NT2/D1 (cell line): ENCODE measurements around the gene ZCCHC3.

Experiments
- DNase-seq: peaks from one replicate; pipeline ENCODE4 v3.0.0-alpha.2; 2011; ENCODE audit warnings: low read depth, low spot score
- H3K27me3 ChIP-seq: 2 replicates; pipeline ENCODE4 v1.6.0; 2011; ENCODE audit warnings: mild to moderate bottlenecking; ENCODE audit not compliant: insufficient read length, insufficient read depth
- H3K36me3 ChIP-seq: 2 replicates; pipeline ENCODE4 v1.6.1; 2011; ENCODE audit warnings: mild to moderate bottlenecking, low read length, mixed read lengths; ENCODE audit not compliant: insufficient read depth, insufficient read length
- H3K4me1 ChIP-seq: 2 replicates; pipeline ENCODE4 v1.5.1; 2011; ENCODE audit not compliant: insufficient read depth, insufficient read length
- H3K4me3 ChIP-seq: 2 replicates; pipeline ENCODE4 v1.5.1; 2011; ENCODE audit warnings: low read depth; ENCODE audit not compliant: insufficient read length
- H3K9ac ChIP-seq: 2 replicates; pipeline ENCODE4 v1.6.0; 2011; ENCODE audit warnings: low read depth; ENCODE audit not compliant: insufficient read length
- H3K9me3 ChIP-seq: 2 replicates; pipeline ENCODE4 v1.5.1; 2011; ENCODE audit warnings: mild to moderate bottlenecking, low read length; ENCODE audit not compliant: insufficient read depth
- SUZ12 ChIP-seq: IDR thresholded peaks from 2 replicates; pipeline ENCODE4 v1.6.1; 2011; ENCODE audit not compliant: insufficient read length, insufficient read depth; ENCODE audit errors: extremely low read depth
- YY1 ChIP-seq: IDR thresholded peaks from 2 replicates; pipeline ENCODE4 v1.6.1; 2011; ENCODE audit not compliant: insufficient read length, insufficient read depth
- ZNF274 ChIP-seq: IDR thresholded peaks from 2 replicates; pipeline ENCODE4 v1.6.1; 2011; ENCODE audit warnings: mild to moderate bottlenecking, low read depth, low read length

Gene ZCCHC3

DNA sequence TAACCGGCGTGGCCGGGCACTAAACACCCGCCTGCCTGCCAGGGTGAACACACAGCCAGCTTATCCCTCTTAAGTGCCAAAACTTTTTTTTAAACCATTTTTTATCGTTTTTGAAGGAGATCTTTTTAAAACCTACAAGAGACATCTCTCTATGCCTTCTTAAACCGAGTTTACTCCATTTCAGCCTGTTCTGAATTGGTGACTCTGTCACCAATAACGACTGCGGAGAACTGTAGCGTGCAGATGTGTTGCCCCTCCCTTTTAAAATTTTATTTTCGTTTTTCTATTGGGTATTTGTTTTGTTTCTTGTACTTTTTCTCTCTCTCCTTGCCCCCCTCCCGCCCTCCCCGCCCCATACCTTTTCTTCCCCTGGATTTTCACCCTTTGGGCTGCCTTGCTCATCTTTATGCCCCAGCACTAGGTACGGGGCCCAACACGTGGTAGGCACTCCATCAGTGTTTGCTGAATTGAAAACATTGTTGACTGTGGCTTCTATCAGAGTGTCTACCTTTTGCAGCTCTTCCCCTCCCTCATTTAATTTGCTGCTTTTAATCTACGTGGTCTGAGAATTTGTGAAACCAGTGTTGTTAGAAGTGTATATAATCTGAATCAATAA lies 1.5 kb downstream of the ZCCHC3 start:
- H3K36me3 ChIP-seq = peaks cover 13% of the 10 kb centered on the region
- TF ChIP-seq SUZ12 (no peak), YY1 (no peak), ZNF274 (no peak)
- peaks cover 17% of the 10 kb centered on the region for H3K27me3 ChIP-seq
- H3K4me3 ChIP-seq = peak overlapping the region; percentile 86
- no peak for DNase-seq
- peaks cover 2% of the 10 kb centered on the region for H3K4me1 ChIP-seq
- peaks cover 13% of the 10 kb centered on the region; the same call in 1 of the 2 replicates for H3K9me3 ChIP-seq
- peak overlapping the region; percentile 97 for H3K9ac ChIP-seq

DNA sequence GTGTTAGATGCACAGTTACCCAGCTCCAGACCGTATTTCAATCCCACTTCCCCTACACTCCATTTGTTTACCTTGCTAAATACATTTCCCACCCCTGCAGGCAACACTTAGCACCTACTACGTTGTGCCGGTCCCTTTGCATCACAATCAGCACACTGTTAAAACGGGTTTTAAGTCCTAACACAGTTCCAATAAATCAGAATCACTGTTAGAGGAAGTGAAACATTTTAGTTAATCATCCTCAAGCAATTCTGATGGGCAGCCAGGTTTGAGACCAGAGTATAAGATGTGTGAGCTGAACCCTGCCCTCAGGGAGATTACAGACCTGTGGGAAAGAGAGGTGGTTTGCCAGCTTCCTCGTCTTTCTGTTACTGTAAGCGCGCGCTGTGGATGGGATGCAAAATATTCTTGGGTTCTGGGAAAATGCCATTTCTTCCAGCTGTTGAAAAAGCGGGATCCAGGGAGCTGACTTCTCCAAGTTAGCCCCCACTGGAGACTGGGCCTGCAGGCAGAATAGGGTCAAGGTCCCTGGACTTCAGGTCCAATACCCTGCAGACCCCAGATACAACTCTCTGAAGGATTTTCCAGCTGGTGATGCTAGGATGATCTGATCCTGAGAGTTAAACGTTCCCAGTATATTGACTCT lies 3.1 kb downstream of the ZCCHC3 start:
- H3K4me1 ChIP-seq = peaks cover 2% of the 10 kb centered on the region
- H3K4me3 ChIP-seq = peak overlapping the region; percentile 9
- H3K9me3 ChIP-seq = peaks cover 13% of the 10 kb centered on the region; the same call in 1 of the 2 replicates
- H3K36me3 ChIP-seq = peaks cover 13% of the 10 kb centered on the region
- H3K9ac ChIP-seq = peak overlapping the region; percentile 52
- peaks cover 6% of the 10 kb centered on the region for H3K27me3 ChIP-seq
- TF ChIP-seq SUZ12 (no peak), YY1 (no peak), ZNF274 (no peak)
- no peak for DNase-seq

DNA sequence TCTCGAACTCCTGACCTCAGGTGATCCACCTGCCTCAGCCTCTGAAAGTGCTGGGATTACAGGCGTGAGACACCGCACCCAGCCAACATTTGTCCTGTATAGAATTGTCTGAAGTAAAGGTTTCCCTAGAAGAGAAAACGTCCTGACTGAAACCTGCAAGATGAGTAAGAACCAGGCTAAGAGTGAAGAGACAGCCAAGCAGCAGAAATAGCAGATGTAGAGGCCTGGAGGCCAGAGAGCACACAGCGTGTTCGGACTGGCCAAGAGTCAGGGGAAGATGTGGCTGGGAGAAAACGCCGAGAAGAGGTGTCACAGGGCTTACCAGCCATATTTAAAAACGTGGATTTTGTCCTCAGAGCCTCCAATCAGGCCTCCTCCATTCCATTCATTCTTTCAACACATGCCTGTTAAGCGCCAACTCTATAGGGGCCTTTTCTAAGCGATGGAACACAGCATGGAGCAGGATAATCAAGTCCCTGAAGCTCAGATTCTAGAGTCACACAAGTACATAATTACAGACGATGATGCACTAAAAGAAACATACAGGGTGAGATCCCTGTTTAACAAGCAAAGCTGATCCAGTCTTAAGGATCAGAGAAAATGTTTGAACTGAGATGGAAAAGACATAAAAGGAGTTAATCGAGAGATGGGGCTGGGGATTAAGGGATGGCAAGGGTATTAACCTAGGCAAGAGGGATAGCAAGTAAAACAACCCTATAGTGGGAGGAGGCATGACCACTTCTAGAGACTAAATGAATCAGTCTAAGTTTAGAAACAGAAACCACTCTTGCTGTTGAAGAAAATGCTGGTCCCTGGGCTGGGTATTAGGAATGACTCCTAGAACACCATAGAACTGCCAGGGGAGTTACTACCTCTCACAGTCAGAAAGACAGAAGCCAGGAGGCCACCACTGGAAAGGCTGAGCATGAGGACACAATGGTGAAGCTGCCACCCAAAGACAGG lies 4.8 kb downstream of the ZCCHC3 start:
- Histone ChIP-seq H3K4me1 (peaks cover 2% of the 10 kb centered on the region), H3K4me3 (no peak overlapping the region), H3K9ac (no peak overlapping the region), H3K27me3 (no peaks in the 10 kb centered on the region), H3K36me3 (peaks cover 13% of the 10 kb centered on the region), H3K9me3 (peaks cover 13% of the 10 kb centered on the region; the same call in 1 of the 2 replicates)
- TF ChIP-seq ZNF274 (no peak), YY1 (no peak), SUZ12 (no peak)
- no peak for DNase-seq

DNA sequence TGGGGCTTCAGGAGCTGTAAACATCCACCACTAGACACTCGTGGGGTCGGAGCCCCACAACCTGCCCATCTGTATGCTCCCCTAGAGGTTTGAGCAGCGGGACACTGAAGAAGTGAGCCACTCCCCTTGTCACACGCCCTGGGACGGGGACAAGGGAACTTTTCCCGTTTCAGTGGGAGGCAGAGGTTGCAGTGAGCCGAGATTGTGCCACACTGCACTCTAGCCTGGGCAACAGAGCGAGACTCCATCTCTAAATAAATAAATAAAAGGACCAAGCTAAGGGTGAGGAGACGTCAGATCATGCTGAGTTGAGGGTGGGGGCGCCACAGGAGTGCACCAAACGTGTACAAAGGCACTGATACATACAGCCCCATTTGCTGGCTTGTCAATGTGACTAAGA lies 8.4 kb downstream of the ZCCHC3 start:
- TF ChIP-seq ZNF274 (no peak), SUZ12 (no peak), YY1 (no peak)
- no peaks in the 10 kb centered on the region for H3K27me3 ChIP-seq
- peaks cover 2% of the 10 kb centered on the region for H3K4me1 ChIP-seq
- DNase-seq = no peak
- H3K9me3 ChIP-seq = peaks cover 8% of the 10 kb centered on the region; the same call in 1 of the 2 replicates
- no peak overlapping the region for H3K4me3 ChIP-seq
- no peaks in the 10 kb centered on the region for H3K36me3 ChIP-seq
- H3K9ac ChIP-seq = no peak overlapping the region

DNA sequence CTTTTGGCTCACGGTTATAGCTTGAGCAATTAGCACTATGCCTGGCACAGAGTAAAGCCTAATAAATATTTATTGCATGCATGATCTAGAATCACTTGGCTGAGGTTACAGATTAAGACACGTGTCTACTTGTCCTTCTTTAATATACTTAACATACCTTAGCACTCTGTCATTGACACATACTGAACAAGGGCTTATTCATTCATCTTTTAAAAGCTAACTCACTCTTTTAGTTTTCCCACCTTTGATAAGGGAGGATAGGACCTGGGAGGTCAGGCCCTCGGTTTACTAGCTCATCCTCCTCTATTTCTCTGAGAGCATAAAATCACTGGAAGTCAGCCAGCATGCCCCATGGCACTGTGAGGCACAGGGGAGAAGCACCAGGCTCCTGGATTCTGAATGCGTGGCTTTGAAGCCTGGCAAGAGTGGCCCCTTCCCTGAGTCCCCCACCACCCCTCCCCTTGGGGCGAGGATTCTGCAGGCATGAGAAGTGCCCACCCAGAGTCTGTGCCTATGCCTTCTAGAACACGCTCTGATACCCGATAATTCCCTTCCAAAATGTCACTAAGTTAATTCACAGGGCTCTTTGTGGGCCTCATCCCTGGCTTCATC lies 11.2 kb downstream of the ZCCHC3 start:
- TF ChIP-seq YY1 (no peak), ZNF274 (no peak), SUZ12 (no peak)
- Histone ChIP-seq H3K9ac (no peak overlapping the region), H3K4me1 (no peaks in the 10 kb centered on the region), H3K27me3 (no peaks in the 10 kb centered on the region), H3K4me3 (no peak overlapping the region), H3K36me3 (no peaks in the 10 kb centered on the region), H3K9me3 (no peaks in the 10 kb centered on the region)
- DNase-seq = no peak

DNA sequence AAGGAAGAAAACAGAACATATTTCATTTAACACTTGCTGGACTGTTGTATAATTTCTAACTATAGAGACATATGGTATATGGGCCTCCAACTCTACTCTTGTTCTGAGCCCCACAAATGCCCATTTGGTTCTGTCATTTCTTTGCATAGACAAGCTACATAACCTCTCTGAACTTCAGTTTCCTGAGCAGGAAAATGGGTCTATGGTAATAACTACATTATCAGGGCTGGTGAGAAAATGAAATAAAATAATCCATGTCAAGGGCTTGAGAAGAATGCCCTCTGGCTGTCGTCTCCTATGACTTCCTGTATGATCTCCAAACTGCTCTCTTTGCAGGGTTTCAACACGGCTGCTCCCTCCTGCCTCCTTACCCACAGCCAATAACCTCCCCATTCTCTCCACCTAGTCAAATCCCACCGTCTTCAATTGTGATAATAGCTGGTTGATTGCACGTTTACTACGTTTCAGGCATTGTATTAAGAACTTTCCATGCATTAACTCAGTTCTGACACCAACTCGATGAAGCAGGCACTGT lies 12.0 kb downstream of the ZCCHC3 start:
- Histone ChIP-seq H3K4me1 (no peaks in the 10 kb centered on the region), H3K27me3 (no peaks in the 10 kb centered on the region), H3K9ac (peak overlapping the region; percentile 70), H3K4me3 (peak overlapping the region; percentile 25), H3K36me3 (no peaks in the 10 kb centered on the region), H3K9me3 (no peaks in the 10 kb centered on the region)
- TF ChIP-seq YY1 (no peak), ZNF274 (no peak), SUZ12 (no peak)
- no peak for DNase-seq
